IPS-18a (cell line): ENCODE results near the gene AFG3L2.

Experiments
- H3K27ac ChIP-seq: one replicate; pipeline ENCODE4 v1.5.1; 2013; ENCODE audit warnings: low read length
- H3K27me3 ChIP-seq: one replicate; pipeline ENCODE4 v1.6.1; 2013; ENCODE audit warnings: mild to moderate bottlenecking, low read length; ENCODE audit not compliant: control insufficient read depth, insufficient read depth
- H3K36me3 ChIP-seq: one replicate; pipeline ENCODE4 v1.6.1; 2013; ENCODE audit warnings: low read depth, low read length; ENCODE audit not compliant: control insufficient read depth
- H3K4me1 ChIP-seq: one replicate; pipeline ENCODE4 v1.6.1; 2013; ENCODE audit warnings: low read depth, low read length; ENCODE audit not compliant: control insufficient read depth
- H3K4me3 ChIP-seq: one replicate; pipeline ENCODE4 v1.5.1; 2013; ENCODE audit warnings: low read length
- H3K9ac ChIP-seq: one replicate; pipeline ENCODE4 v1.6.1; 2013; ENCODE audit warnings: mild to moderate bottlenecking, low read length, moderate library complexity
- H3K9me3 ChIP-seq: one replicate; pipeline ENCODE4 v1.6.1; 2013; ENCODE audit warnings: low read depth, low read length; ENCODE audit not compliant: control insufficient read depth

AFG3L2 gene

DNA sequence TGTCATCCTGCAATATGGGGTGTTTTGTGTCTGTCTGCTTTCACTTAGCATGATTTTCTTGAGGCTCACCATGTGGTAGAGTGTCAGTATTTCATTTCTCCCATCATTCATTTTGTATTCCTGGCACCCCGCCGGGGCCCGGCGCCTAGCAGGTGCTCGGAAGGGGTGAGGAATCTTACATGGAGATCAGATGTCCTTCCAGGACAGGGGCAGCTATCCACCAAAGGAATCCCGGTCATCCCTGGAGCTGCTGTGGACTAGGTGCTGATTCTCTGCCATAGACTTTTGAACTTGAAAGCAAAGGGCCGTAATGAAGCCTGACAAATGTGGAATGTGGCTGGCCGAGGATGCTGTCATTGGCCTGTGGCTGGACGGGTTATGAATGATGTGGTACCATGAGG, 33.1 kb upstream of the AFG3L2 start:
- H3K4me1 ChIP-seq, result no peaks in the 10 kb centered on the region
- no peak overlapping the region for H3K27ac ChIP-seq
- peaks cover 30% of the 10 kb centered on the region for H3K27me3 ChIP-seq
- H3K9me3 ChIP-seq, result no peaks in the 10 kb centered on the region
- no peaks in the 10 kb centered on the region for H3K36me3 ChIP-seq
- H3K4me3 ChIP-seq, result no peak overlapping the region
- no peak overlapping the region for H3K9ac ChIP-seq

- Histone ChIP-seq H3K27ac (no peak overlapping the region), H3K27me3 (peaks cover 35% of the 10 kb centered on the region), H3K4me1 (no peaks in the 10 kb centered on the region), H3K9ac (no peak overlapping the region), H3K36me3 (no peaks in the 10 kb centered on the region), H3K9me3 (no peaks in the 10 kb centered on the region), H3K4me3 (no peak overlapping the region)
Observed at GRCh38 chr18:12409469-12409868, 32.4 kb upstream of the AFG3L2 start.

GRCh38 chr18:12408247-12408869, 31.3 kb upstream of the AFG3L2 start:
- Histone ChIP-seq H3K9ac (peak overlapping the region; percentile 55), H3K4me3 (peak overlapping the region; percentile 70), H3K27me3 (peaks cover 35% of the 10 kb centered on the region), H3K27ac (no peak overlapping the region), H3K36me3 (no peaks in the 10 kb centered on the region), H3K4me1 (no peaks in the 10 kb centered on the region), H3K9me3 (no peaks in the 10 kb centered on the region)

DNA sequence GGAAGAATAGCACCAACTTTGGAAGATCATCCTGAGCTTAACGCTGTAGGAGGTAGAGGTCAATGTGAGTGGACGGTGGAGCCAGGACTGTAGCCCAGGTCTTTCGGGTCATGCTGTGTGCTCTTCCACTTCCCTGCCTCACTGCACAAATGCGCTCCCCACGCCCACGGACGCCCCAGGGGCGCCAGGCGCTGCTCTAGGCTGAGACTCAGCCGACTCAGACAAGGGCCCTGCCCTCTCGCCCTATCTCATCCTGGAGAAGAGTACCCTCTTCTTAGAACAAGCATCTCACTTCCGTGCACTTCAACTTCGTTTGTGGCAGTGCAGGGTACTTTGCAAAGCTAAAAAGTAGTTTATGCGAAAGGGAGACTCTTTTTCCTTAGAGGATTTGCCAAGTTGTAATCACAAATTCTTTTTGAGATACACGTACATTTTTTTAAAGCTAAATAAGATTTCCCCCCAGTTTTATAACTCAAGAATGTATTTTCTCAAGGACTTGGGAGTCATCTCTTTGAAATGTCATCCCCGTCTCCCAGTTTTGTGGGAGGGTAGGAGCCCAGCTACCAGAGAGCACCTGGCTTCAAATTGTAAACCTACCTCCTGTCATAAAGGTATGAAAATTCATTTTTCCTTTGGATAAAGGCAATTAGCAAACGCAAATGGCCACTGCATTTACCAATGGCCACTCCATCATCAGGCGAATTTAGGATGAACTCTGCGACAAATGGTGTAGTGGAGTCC, 29.5 kb upstream of the AFG3L2 start:
- H3K4me3 ChIP-seq, result no peak overlapping the region
- H3K9me3 ChIP-seq, result no peaks in the 10 kb centered on the region
- H3K9ac ChIP-seq, result no peak overlapping the region
- H3K36me3 ChIP-seq, result no peaks in the 10 kb centered on the region
- no peak overlapping the region for H3K27ac ChIP-seq
- peaks cover 35% of the 10 kb centered on the region for H3K27me3 ChIP-seq
- no peaks in the 10 kb centered on the region for H3K4me1 ChIP-seq

- Histone ChIP-seq H3K36me3 (no peaks in the 10 kb centered on the region), H3K4me3 (no peak overlapping the region), H3K9ac (no peak overlapping the region), H3K4me1 (no peaks in the 10 kb centered on the region), H3K9me3 (no peaks in the 10 kb centered on the region), H3K27ac (no peak overlapping the region), H3K27me3 (peaks cover 35% of the 10 kb centered on the region)
Observed at GRCh38 chr18:12405066-12405465, 28.0 kb upstream of the AFG3L2 start.

DNA sequence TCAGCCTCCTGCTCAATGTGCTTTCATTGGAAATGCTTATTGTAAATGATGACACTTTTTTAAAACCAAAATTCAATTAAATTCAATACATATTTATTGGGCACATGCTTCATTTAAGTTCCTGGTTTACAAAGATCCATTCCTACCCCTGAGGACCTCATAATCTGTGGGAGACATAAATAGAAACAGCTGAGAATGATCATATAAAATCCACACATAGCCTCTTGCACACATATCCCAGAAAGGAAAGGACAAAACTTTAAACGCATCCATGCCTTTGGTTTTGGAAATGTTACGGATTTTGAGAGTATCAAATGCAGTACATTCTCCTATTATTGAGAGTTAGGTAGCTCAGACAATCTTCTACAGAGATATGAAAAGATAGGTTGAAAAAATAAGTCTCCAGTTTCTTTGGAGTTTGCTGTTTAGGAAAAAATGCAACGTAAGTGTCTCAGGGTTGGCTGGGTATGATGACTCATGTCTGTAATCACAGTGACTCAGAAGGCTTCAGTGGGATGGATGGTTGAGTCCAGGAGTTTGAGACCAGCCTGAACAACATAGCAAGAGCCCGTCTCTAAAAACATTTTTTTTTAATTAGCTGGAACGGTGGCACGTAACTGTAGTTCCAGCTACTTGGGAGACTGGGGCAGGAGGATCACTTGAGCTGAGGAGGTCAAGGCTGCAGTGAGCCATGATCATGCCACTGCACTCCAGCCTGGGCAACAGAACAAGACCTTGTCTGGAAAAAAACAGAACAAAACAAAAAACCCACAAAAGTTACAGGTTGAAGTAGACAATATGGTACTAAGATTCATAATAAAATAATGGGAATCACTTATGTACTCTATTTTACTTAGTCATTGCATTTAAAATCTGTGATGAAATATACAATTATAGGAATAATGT, 26.8 kb upstream of the AFG3L2 start:
- Histone ChIP-seq H3K4me1 (no peaks in the 10 kb centered on the region), H3K27ac (no peak overlapping the region), H3K36me3 (no peaks in the 10 kb centered on the region), H3K9me3 (no peaks in the 10 kb centered on the region), H3K27me3 (peaks cover 34% of the 10 kb centered on the region), H3K4me3 (no peak overlapping the region), H3K9ac (no peak overlapping the region)

DNA sequence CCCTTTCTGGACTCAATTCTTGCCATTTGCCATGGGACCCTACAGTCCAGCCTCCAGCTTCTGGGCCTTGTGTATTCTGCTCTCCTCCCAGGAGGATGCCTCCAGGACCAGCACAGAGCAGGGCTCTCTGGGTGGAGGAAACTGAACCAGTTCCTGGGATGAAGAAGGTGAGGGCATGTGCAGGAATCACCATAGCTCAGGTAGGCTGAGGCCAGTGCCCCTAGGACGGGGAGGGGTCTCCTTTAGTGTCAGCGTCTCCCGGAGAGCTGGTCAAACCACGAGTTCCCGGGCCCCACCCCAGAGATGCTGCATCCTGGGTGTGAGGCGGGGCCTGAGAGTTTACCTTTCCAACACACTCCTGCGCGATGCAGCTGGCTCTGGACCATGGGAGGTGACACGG, 24.9 kb upstream of the AFG3L2 start:
- Histone ChIP-seq H3K9ac (no peak overlapping the region), H3K9me3 (no peaks in the 10 kb centered on the region), H3K4me3 (no peak overlapping the region), H3K27me3 (peaks cover 23% of the 10 kb centered on the region), H3K27ac (no peak overlapping the region), H3K36me3 (no peaks in the 10 kb centered on the region), H3K4me1 (no peaks in the 10 kb centered on the region)

GRCh38 chr18:12399231-12399630, 22.2 kb upstream of the AFG3L2 start:
- Histone ChIP-seq H3K4me1 (no peaks in the 10 kb centered on the region), H3K9me3 (no peaks in the 10 kb centered on the region), H3K9ac (no peak overlapping the region)

DNA sequence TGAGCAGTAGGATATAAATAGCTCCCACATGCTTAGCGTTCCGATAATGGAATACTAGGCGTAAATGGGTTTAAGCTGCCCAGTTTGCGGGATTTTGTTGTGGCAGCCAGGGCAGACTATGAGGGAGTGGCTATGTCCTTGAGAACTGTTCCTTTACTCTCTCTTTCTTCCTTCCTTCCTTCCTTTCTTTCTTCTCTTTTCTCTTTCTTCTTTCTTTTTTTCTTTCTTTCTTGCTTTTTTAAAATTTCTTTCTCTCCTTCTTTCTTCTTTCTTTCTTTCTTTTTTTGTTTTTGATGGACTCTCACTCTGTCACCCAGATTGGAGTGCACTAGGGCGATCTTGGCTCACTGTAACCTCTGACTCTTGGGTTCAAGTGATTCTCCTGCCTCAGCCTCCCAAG, 21.6 kb upstream of the AFG3L2 start:
- Histone ChIP-seq H3K4me1 (no peaks in the 10 kb centered on the region), H3K27ac (no peak overlapping the region), H3K36me3 (no peaks in the 10 kb centered on the region), H3K9me3 (no peaks in the 10 kb centered on the region), H3K9ac (no peak overlapping the region), H3K4me3 (no peak overlapping the region), H3K27me3 (no peaks in the 10 kb centered on the region)

More at GRCh38 chr18:12399231-12399630, 22.2 kb upstream of the AFG3L2 start:
- Histone ChIP-seq H3K4me3 (no peak overlapping the region), H3K36me3 (no peaks in the 10 kb centered on the region), H3K27me3 (no peaks in the 10 kb centered on the region), H3K27ac (no peak overlapping the region)

DNA sequence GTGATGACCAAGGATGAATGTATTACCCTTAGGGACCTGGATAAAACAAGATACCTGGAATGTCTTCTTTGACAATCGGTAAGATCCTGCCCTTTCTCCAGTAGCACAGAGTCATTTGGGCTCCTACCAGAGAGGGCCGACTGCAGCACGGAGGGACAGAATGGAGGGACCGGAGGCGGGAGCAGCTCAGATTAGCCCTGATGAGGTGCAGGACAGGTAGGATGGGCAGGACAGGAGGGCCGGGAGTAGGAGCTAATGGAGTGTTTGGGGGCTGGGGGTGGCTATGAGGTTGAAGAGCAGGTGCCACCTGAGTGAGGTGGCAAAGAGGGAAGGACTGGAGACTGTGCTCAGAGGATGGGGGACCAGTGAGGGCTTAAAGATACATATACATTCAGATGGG, 20.8 kb upstream of the AFG3L2 start:
- H3K9me3 ChIP-seq, result no peaks in the 10 kb centered on the region
- no peaks in the 10 kb centered on the region for H3K27me3 ChIP-seq
- H3K4me1 ChIP-seq, result no peaks in the 10 kb centered on the region
- H3K4me3 ChIP-seq, result no peak overlapping the region
- no peaks in the 10 kb centered on the region for H3K36me3 ChIP-seq
- no peak overlapping the region for H3K27ac ChIP-seq
- H3K9ac ChIP-seq, result no peak overlapping the region

GRCh38 chr18:12397254-12397653, 20.2 kb upstream of the AFG3L2 start:
- Histone ChIP-seq H3K27ac (no peak overlapping the region), H3K4me3 (no peak overlapping the region), H3K9ac (no peak overlapping the region), H3K9me3 (no peaks in the 10 kb centered on the region), H3K4me1 (no peaks in the 10 kb centered on the region), H3K27me3 (no peaks in the 10 kb centered on the region), H3K36me3 (no peaks in the 10 kb centered on the region)
